Naive thymus-derived CD8-positive, alpha-beta T cell (primary cell): ENCODE results near the gene GSC2. TPM values are rescaled to one million over a fixed set of nuclear protein-coding genes. Genes with fewer than 3 reads are reported as not detected.

Experiments used
- ATAC-seq, 2 donors: fragments of 150-1000 bp; cut with Tn5 transposase in 1 of 2; sonication (Bioruptor Pico), chemical (Tn5 transposase) in 1 of 2; 1 replicate in 1 of 2; 2 replicates in 1 of 2; pipeline ENCODE4 v1.10.0; 2021; ENCODE audit warnings: mild to moderate bottlenecking in 2 of 2, moderate library complexity in 2 of 2
- POLR2A ChIA-PET: fragments of 350-600 bp; sonication (Branson Sonifier 250); formaldehyde crosslinking; loops from one replicate; lab custom pipeline; 2021; ENCODE audit warnings: antibody characterized with exemption; lab: Charles Lee
- DNase-seq, 10 donors: peaks; one replicate each; pipeline versions ENCODE4 v3.0.0 to v3.0.0-alpha.2; 2020 to 2022
- H3K27ac Mint-ChIP-seq, 10 donors: one replicate each; pipeline ENCODE4 v1.8.0; 2020 to 2022; ENCODE audit warnings: mild to moderate bottlenecking in 10 of 10, mixed read lengths in 10 of 10, moderate library complexity in 4 of 10, inconsistent platforms in 1 of 10
- H3K27me3 Mint-ChIP-seq, 5 donors: one replicate each; pipeline ENCODE4 v1.8.0; 2021 to 2022; ENCODE audit warnings: mixed read lengths in 5 of 5
- H3K36me3 Mint-ChIP-seq, 3 donors: one replicate each; pipeline ENCODE4 v1.8.0; 2020 to 2022; ENCODE audit warnings: mixed read lengths in 3 of 3, mild to moderate bottlenecking in 2 of 3, inconsistent platforms in 1 of 3
- H3K4me1 Mint-ChIP-seq, 4 donors: one replicate each; pipeline ENCODE4 v1.8.0; 2021 to 2022; ENCODE audit warnings: mixed read lengths in 4 of 4
- H3K4me3 Mint-ChIP-seq, 10 donors: one replicate each; pipeline ENCODE4 v1.8.0; 2020 to 2022; ENCODE audit warnings: mild to moderate bottlenecking in 10 of 10, mixed read lengths in 10 of 10, moderate library complexity in 6 of 10, inconsistent platforms in 1 of 10
- H3K9me3 Mint-ChIP-seq, 9 donors: one replicate each; pipeline ENCODE4 v1.8.0; 2020 to 2022; ENCODE audit warnings: mixed read lengths in 9 of 9, mild to moderate bottlenecking in 3 of 9, inconsistent platforms in 1 of 9, moderate library complexity in 1 of 9
- polyA plus RNA-seq, 3 donors: library from polyadenylated mRNA; unstranded; fragments of 300-500 nt; fragmentation: Illumina TruSeq; gene quantifications; one replicate each; pipeline ENCODE4 v1.2.3, GENCODE V29; 2021
- total RNA-seq, 8 experiments: library from RNA in 2 of 8; stranded (reverse) in 2 of 8; gene quantifications; one replicate each; pipeline ENCODE4 v1.2.3 and lab custom pipeline; 2021 to 2026

GSC2 gene
- total and polyA plus RNA-seq, 5 experiments from 2014 or later: not detected

DNA sequence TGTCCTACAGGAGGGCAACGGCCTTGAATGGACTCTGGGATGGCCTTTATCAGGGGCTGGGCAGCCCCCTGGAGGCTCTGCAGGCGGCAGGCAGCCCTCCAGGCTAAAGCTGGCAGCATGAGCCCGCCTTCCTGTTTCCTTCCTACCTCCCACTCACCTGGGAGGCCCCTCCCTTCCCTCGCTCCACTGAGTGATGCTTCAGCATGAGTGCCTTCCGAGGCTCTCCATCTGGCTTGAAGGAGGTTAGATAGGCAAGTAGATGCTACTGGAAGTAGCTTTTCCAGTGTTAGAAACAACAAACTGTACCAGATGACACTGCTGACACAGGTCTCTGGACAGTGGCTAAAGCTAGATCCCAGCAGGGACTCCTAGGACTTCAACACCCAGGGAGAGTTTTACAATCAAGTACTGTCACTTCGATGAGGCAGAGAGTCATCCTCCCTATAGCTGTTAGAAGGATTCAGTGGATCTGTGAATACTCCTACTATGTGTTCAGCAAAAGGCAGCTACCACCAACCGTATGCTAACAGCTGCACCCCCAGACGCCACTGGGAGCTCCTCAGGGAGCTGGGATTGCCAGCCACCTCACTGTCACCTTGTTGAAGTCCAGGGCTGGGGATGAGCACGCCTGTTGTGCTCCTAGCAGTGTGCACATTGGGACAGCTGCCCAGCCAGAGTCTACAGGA is 32.5 kb upstream of the GSC2 start:
- peaks cover 6 to 21% (median 18%) of the 10 kb centered on the region in 4 donors for H3K4me1 Mint-ChIP-seq
- peak overlapping the region in 2 of 10 donors; percentile 15 to 34 for H3K4me3 Mint-ChIP-seq
- no peaks in the 10 kb centered on the region for H3K36me3 Mint-ChIP-seq
- H3K27ac Mint-ChIP-seq: peak overlapping the region in 2 of 10 donors; percentile 53 to 71
- POLR2A ChIA-PET: no interaction called here
- H3K27me3 Mint-ChIP-seq: peaks cover 0 to 2% (median 0%) of the 10 kb centered on the region in 5 donors
- H3K9me3 Mint-ChIP-seq: no peaks in the 10 kb centered on the region
- DNase-seq (no peak), ATAC-seq (no peak)

DNA sequence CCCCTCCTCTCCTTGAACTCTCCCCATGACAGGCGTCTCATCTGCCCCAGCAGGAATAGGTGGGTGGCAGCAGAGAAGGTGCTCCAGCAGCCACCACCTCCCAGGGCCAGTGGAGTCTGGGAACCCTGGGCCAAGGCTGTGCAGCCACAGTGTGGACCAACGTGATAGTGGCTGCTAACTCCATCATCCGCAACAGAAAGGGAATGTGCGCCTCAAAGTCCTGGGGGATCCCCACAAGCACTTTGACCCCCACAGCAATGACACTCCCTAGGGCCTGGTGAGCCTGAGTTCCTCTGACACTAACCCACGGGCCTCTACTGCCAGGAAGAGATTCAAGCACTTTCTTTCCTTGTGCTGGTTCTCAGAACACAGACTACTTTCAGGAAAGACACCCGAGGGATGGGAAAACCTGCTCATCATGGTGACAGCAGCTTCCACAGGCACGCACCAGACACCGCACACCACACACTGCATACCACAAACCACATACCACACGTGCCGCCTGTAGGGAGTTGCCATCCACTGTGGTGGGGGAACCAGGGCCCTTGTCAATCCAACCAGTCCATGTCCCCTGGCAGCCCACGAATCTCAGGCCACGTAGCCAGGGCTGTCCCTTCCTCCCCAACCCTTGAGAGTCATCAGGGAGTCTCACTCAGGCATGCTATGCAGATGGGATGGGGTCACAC is 31.8 kb upstream of the GSC2 start:
- ATAC-seq (no peak), DNase-seq (no peak)
- peaks cover 6 to 22% (median 19%) of the 10 kb centered on the region in 4 donors for H3K4me1 Mint-ChIP-seq
- H3K36me3 Mint-ChIP-seq: no peaks in the 10 kb centered on the region
- POLR2A ChIA-PET: no interaction called here
- no peaks in the 10 kb centered on the region for H3K9me3 Mint-ChIP-seq
- H3K27me3 Mint-ChIP-seq: peaks cover 0 to 2% (median 0%) of the 10 kb centered on the region in 5 donors
- peak overlapping the region in 3 of 10 donors; percentile 34 to 48 (median 42) for H3K4me3 Mint-ChIP-seq
- H3K27ac Mint-ChIP-seq: peak overlapping the region in 3 of 10 donors; percentile 71 to 81 (median 71)

DNA sequence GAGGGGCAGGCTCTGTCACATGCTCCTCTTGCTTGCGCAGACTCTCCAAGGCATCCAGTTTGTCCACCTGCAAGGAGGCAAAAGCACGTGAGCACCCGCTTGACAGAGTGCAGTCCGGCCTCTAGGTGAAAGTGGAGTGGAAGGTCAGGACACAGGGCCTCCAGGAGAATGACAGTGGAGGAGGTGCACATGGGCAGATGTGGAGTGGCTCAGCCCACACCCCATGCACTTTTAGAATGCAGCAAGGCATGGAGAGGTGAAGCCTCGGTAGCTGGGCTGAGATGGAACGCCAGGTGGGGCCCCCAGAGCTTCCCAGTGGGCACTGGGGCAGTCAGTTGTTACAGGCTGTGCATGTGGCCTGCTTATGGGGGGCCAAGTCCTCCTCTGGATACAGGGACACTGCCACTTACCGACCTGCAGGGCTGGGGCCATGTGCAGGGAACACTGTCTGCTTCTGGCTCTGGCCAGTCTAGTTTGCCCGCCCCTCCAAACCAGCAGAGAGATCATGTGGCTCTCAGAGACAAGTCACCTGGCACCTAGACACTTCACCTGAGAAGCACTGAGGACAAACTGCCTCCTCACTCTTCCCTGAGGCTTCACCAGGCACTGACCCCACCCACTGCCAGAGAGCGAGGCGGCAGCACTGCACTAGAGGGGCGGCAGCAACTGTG is 30.8 kb upstream of the GSC2 start:
- no peak for DNase-seq
- Mint-ChIP-seq H3K36me3 (no peaks in the 10 kb centered on the region), H3K27ac (no peak overlapping the region), H3K9me3 (no peaks in the 10 kb centered on the region), H3K4me1 (peaks cover 6 to 24% (median 22%) of the 10 kb centered on the region in 4 donors), H3K4me3 (peak overlapping the region in 1 of 10 donors; percentile 7), H3K27me3 (peaks cover 0 to 2% (median 0%) of the 10 kb centered on the region in 5 donors)
- ATAC-seq: no peak
- POLR2A ChIA-PET: no interaction called here

DNA sequence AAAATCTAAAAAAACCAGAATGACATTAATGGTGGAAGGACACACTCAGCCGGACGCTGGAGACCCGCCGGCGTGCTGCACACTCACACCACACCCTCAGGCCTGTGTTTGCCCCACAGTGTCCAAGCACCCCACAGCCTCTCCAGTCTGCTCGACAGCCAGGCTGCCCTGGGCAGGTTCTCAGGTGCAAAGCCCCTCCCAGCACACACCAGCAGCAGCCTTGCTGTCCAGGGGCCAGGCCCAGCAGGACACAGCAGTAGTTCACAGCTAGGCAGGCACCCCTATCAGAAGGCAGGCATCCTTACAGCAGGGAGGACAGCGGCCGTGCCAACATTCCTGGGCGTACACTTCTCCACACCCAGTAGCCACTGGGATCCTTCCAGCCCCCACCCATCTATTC is 30.1 kb upstream of the GSC2 start:
- no peak for DNase-seq
- Mint-ChIP-seq H3K4me1 (peaks cover 6 to 25% (median 24%) of the 10 kb centered on the region in 4 donors), H3K27ac (no peak overlapping the region), H3K27me3 (peaks cover 0 to 2% (median 0%) of the 10 kb centered on the region in 5 donors), H3K4me3 (peak overlapping the region in 1 of 10 donors; percentile 7), H3K36me3 (no peaks in the 10 kb centered on the region), H3K9me3 (no peaks in the 10 kb centered on the region)
- ATAC-seq: no peak
- POLR2A ChIA-PET: interaction anchor here (2.4 to 2.7 kb wide), 2 partner anchors 36 to 58 kb away, joined by 10 to 14 read pairs; partner anchors contain the start of genes DGCR2 and ESS2

DNA sequence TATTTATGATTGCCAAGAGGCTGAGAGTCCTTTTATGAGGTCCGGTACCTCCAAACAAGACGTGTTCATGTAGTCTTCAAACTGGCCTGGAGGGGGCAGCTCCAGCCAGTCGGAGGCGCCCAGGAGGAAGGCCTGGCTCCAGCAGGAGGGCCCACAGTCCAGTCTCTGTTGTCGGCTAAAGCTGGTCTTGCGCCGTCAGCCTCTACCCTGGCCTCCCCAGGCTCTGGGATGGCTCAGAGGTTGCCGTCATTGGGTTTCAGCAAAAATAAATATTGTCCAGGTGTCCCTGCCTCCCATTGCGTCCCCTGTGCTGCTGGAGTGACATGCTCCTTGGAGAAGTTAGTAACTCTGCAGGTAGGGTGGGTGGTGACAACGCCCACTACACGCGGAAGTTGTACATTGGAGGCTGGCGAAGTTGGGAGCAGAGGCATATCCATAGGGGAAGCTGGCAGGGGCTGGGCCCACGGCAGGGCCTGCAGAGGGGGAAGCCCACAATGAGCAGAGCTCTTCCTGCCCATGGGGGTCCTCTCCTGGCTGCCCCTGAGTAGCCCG is 29.5 kb upstream of the GSC2 start:
- Mint-ChIP-seq H3K27me3 (peaks cover 0 to 2% (median 0%) of the 10 kb centered on the region in 5 donors), H3K27ac (peak overlapping the region in 9 of 10 donors; percentile 53 to 88 (median 83)), H3K36me3 (no peaks in the 10 kb centered on the region), H3K4me1 (peaks cover 6 to 25% (median 24%) of the 10 kb centered on the region in 4 donors), H3K4me3 (peak overlapping the region; percentile 73 to 92 (median 86)), H3K9me3 (no peaks in the 10 kb centered on the region)
- ATAC-seq (peak; percentile 34 to 42), DNase-seq (peak in 6 of 10 donors; percentile 18 to 39 (median 36))
- POLR2A ChIA-PET: interaction anchor here (0.9 to 2.7 kb wide), 6 partner anchors 11 to 298 kb away, joined by 3 to 14 read pairs (median 5); partner anchors contain the start of genes DGCR2 and ESS2

DNA sequence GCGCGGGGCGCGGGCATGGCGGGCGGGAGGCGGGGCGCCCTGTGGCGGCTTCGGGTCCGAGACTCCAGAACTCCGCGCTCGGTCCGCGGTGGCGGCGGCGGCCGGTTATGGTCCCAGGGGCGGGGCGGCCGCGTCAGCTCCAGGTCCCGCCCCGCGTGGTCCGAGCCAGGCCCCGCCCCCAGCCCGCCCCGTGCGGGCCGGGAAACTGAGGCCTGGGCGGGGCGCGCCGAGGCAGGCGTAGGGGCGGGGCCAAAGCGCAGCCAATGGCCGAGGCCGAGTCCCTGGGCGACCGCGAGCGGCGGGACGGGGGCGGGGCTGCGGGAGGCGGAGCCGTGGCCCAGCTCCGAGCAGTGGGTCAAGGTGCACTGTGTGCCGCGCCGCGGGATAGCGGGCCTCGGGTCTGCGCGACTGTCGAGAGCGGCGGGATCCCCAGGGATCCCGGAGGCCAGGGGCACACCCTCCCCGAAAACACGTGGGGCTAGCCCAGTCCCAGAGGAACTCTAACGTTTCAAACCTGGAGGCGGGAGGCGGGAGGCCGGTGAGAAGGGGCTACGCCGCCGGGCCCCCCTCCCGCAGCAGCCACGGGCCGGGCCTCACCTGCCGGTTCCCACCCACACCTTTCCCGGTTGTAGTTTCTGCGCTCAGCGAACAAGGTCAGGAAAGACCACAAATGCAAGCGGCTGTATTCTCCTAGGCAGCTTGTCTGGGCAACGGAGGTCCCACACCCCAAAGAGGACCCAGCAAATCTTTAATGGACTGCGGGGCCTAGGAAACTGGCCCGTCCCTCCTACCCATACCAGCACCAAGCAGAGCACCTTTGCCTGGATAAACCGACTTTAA is 28.8 kb upstream of the GSC2 start, which contains the start of gene SLC25A1:
Gene SLC25A1, minus strand, starts transcription at position 80 of the 840 bp plus-strand sequence. Its CDS starts 63 bp downstream, at position 17.
- Mint-ChIP-seq H3K9me3 (no peaks in the 10 kb centered on the region), H3K4me3 (peak within 1 kb of the TSS; percentile 73 to 92 (median 86)), H3K36me3 (no peaks in the 10 kb centered on the region), H3K4me1 (peaks cover 6 to 32% (median 28%) of the 10 kb centered on the region in 4 donors), H3K27me3 (no peaks in the 10 kb centered on the region), H3K27ac (peak within 1 kb of the TSS in 9 of 10 donors; percentile 44 to 88 (median 83))
- DNase-seq (peak in 9 of 10 donors; percentile 42 to 82 (median 62)), ATAC-seq (peak; percentile 64 to 77)
- POLR2A ChIA-PET: interaction anchor here (0.9 to 2.7 kb wide), 8 partner anchors 10 to 299 kb away, joined by 3 to 14 read pairs (median 4); partner anchors contain the start of genes C22orf39, DGCR2 and ESS2

DNA sequence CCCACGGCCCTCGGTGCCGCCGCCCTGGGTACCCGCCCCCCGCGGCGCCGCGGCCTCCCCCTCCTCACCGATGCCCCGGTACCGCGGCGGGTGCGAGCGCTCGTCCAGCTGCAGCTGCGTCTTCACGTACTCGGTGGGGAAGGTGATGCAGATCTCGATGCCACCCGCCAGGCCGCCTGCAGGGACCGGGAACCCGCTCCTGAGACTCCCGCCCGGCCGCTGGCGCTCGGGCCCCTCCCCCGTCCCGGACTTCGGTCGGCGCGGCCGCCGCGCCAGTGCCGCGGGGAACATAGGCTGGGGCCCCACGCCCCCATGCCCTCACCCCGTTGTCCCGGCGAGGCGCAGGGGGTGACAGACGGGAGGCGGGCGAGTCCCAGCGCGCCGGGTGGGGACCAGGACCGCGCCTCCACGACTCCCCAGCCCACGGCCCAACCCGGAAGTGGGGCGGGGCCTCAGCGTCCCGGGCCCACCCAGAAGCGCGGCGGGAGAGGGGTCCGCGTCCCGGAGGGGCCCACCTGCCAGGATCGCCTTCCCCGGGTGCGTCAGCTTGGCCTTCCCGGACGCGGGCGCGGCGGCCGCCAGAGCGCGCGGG is 28.1 kb upstream of the GSC2 start:
- DNase-seq: peak; percentile 23 to 77 (median 60)

DNA sequence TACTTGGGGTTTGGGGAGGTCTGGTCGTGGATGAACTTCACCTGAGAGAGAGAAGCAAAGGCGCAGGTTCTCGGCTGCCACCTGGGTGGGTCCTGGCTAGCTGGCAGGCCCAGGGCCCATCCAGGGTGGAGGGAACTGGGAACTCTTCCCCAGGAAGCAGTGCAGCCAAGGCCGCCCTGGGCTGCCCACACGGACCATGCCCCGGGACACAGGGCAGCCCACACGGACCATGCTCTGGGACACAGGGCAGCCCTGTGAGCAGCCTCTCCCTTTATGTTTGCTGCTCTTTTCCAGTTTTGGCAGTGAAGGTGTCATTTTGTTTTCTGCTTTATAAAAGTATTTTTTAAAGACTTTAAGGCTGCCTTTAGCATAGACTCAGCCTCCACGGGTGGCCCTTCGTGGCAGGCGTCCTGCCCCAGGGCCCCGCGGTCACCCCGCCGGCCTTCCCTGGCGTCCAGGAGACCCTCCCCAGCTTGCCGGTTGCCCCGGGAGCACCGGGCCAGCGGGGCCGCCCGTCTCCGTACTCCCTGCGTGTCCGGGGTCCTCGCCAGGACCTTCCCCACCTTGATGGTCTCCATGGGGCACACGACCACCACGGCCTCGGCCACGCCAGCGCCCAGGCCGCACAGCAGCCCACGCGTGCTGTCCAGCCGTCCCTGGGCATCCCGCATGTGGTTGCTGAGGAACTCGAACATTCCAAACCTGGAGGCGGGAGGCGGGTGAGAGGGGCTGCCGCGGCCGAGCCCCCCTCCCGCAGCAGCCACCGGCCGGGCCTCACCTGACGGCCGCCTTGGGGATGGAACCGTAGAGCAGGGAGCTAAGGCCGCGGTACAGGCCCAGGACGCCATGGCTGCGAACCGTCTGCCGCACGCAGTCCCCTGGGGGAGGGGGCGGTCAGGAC is 27.3 kb upstream of the GSC2 start:
- Mint-ChIP-seq H3K9me3 (no peaks in the 10 kb centered on the region), H3K27me3 (no peaks in the 10 kb centered on the region), H3K4me1 (peaks cover 10 to 45% (median 39%) of the 10 kb centered on the region in 4 donors), H3K36me3 (no peaks in the 10 kb centered on the region), H3K27ac (peak overlapping the region in 5 of 10 donors; percentile 48 to 87 (median 71)), H3K4me3 (peak overlapping the region; percentile 41 to 84 (median 62))
- DNase-seq (no peak), ATAC-seq (peak in 1 of 2 donors; percentile 16)
- POLR2A ChIA-PET: interaction anchor here (0.9 to 2.7 kb wide), 4 partner anchors 32 to 270 kb away, joined by 3 to 14 read pairs (median 6); partner anchors contain the start of genes C22orf39 and DGCR2

More for the DNA sequence above, 28.1 kb upstream of the GSC2 start:
- peak overlapping the region in 5 of 10 donors; percentile 14 to 67 (median 49) for H3K4me3 Mint-ChIP-seq
- ATAC-seq: peak; percentile 71 to 73
- H3K27ac Mint-ChIP-seq: no peak overlapping the region
- H3K36me3 Mint-ChIP-seq: no peaks in the 10 kb centered on the region
- POLR2A ChIA-PET: interaction anchor here (0.9 to 2.7 kb wide), 6 partner anchors 9 to 270 kb away, joined by 3 to 14 read pairs (median 6); partner anchors contain the start of genes C22orf39, DGCR2 and ESS2
- peaks cover 6 to 40% (median 34%) of the 10 kb centered on the region in 4 donors for H3K4me1 Mint-ChIP-seq
- H3K27me3 Mint-ChIP-seq: no peaks in the 10 kb centered on the region
- no peaks in the 10 kb centered on the region for H3K9me3 Mint-ChIP-seq

DNA sequence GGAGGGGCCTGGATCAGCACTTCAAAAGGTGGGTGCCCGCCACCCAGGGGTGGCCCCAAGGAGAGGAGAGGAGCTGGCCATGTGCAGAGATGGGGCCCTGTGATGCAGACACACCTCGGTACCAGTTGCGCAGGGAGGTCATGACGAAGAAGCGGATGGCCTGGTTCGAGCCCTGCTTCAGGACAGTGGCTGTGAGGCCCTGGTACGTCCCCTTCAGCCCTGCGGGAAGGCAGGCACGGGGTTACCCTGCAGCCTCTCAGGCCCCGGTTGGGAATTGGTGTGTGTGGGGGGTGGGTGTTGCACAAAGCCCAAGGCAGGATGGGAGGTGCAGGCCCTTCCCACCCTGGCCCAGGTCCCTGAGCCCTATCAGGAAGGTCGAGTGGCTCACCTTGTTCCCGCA is 26.6 kb upstream of the GSC2 start:
- H3K4me3 Mint-ChIP-seq: peak overlapping the region; percentile 41 to 84 (median 60)
- POLR2A ChIA-PET: interaction anchor here (1.2 kb wide), 1 partner anchor 32 kb away, joined by 4 read pairs; no protein-coding TSS in a partner anchor
- no peak for ATAC-seq
- peak overlapping the region in 6 of 10 donors; percentile 41 to 71 (median 54) for H3K27ac Mint-ChIP-seq
- H3K9me3 Mint-ChIP-seq: no peaks in the 10 kb centered on the region
- H3K27me3 Mint-ChIP-seq: no peaks in the 10 kb centered on the region
- DNase-seq: no peak
- peaks cover 13 to 44% (median 37%) of the 10 kb centered on the region in 4 donors for H3K4me1 Mint-ChIP-seq
- no peaks in the 10 kb centered on the region for H3K36me3 Mint-ChIP-seq

DNA sequence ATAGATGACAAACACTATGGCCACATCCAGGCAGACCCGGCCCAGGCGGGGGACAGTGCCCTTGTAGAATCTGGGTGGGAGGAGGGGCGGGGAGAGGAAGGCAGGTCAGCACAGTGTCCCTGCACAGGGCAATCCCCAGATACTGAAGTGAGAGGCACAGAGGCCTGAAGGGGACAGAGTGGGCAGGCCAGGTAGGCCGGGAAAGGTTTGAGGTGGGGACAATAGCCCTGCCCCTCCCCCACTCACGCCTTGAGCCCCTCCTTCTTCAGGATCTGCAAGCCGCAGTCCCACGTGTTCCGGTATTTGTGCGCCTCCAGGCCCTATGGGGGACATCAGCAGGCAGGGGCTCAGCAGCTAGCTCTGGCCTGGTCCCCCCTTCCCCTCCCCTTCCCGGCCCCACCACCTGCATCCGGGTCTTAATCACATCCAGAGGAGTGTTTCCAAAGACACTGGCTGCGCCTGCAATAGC is 26.1 kb upstream of the GSC2 start:
- H3K27ac Mint-ChIP-seq: peak overlapping the region in 5 of 10 donors; percentile 29 to 88 (median 41)
- H3K9me3 Mint-ChIP-seq: no peaks in the 10 kb centered on the region
- H3K4me3 Mint-ChIP-seq: peak overlapping the region; percentile 7 to 84 (median 56)
- H3K4me1 Mint-ChIP-seq: peaks cover 12 to 47% (median 36%) of the 10 kb centered on the region in 4 donors
- DNase-seq (no peak), ATAC-seq (no peak)
- H3K27me3 Mint-ChIP-seq: no peaks in the 10 kb centered on the region
- H3K36me3 Mint-ChIP-seq: no peaks in the 10 kb centered on the region
- POLR2A ChIA-PET: interaction anchor here (1.2 kb wide), 1 partner anchor 31 kb away, joined by 4 read pairs; no protein-coding TSS in a partner anchor
